CD4-positive, alpha-beta T cell treated with Interleukin-6 at 100 ng/mL for 8 hours (primary cell): ENCODE measurements around the gene CDK17.

Source experiments
- DNase-seq: peaks from one replicate; pipeline ENCODE4 v3.0.0-alpha.2; 2020; ENCODE audit warnings: mixed read lengths, low spot score

CDK17 gene

DNA sequence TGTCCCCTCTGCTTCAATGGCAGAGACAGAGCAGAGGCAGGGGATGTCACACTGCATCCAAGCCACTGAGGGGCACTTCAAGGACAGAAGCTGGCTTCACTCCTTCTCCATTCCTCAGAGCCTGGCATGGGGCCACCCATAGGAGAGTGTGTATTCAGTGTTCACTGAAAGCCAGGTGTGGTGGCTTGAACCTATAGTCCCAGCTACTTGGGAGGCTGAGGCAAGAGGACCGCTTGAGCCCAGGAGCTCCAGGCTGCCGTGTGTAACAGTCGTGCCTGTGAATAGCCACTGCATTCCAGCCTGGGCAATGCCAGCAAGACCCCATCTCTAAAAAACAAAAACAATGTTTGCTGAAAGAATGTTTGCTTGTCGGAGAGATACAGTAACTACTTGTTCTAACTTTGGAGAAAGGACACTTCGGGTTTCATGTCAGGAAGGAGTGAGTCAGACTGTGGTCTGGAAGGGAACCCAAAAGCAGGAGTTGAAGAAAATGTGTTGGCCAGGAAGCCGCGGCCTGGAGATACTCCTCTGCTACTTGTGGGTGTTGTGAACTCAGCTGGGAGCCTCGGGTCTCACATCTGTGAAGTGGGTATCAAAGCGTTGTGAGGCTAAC is 162.7 kb downstream of the CDK17 start:
- peak; percentile 63 for DNase-seq

DNA sequence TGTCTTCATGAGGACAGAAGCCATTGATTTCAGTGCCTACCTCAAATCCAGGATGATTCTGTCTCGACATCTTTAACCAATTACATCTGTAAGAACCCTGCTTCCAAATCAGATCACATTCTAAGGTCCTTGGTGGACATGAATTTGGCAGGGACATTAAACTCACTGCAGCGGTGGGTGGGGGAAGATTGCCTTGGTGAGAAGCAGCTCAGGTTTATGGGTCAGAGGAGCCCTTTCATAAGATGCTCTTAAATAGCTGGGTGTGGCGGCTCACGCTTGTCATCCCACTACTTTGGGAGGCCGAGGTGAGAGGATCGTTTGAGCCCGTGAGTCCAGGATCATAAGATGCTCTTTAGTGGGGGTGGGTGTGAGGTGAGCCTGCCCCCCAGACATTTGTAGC is 163.2 kb downstream of the CDK17 start:
- no peak for DNase-seq

DNA sequence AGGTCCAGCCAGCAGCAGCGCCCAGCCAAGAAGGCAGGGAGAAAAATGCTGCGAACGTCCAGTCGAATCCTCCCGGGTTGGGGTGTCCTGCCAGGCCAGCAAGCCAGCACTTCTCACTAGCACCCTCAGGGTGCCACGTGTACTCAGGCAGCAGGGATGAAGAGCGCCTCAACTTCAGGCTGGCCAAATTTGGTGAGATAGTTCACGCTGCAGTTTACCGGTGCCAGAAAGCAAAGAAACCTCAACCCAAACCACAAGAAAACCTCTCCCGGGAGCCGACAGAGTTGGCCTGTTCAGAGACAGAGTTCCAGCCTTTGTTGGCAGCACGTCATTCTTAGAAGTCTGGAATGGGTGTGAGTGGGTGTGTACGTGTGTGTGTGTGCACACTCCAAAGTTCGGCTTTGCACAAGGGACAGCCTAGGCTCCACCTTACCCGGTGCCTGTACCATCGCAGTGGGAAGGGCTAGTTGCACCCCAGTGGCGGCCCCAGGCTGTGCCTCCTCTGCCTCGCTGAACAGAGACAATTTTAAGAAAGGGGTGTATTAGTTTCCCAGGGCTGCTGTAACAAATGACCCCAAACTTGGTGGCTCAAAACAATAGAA is 163.9 kb downstream of the CDK17 start:
- DNase-seq: peak; percentile 19

DNA sequence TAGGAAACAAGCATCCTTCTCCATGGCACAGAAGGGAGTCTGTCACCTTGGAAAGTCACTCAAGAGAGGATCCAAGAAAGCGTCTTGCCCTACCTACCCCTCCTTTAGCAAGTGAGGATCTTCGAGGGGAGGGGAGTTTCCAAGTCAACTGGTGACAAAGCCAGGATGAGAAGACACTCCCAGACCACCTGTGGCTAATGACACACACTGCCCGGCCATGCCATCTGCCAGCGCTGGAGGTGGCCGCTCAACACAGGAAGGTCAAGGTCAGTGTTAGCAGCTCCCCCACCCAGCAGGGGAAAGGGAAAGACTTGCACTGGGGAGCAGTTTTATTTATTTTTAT is 164.8 kb downstream of the CDK17 start:
- DNase-seq: no peak

DNA sequence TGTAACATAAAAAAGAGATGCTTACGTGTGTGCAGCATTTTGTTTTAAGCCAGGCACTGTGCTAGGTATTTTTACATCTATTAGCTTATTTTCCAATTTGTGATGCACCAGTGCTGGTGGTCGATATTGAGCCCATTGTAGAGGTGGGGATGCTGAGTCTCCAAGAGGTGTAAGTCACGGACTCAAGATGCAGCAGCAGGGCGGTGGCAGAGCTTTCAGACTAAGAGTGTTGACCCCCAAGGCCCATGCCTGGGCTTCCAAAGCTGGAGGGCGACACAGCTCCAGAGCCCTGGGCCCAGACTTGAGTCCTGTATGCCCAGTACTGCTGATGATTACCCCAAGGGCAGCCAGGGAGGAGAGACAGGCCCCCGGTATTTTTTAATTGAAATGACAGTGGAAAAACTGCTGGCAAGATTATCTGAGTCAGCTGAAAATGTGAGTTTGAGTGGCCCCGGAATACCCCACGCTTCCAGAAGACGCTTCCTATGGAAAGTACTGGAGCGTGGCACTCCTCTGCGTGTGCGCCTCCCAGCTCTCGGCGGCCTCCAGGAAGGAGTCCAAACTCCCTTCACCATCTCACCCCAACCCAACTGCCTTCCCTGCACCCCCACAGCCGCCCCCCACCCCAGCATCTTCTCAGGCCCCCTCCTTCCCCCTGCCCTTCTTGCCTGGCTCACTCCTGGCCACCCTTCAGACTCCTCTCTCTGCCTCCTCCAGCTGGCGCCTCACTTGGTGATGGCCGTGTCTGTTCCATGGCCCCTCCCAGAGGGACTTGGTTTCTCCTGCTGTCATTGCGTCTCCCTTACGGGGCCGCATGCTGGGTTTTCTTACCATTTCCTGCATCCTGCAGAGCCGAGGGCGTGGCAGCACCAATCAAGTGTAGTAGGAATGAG is 165.4 kb downstream of the CDK17 start:
- no peak for DNase-seq

DNA sequence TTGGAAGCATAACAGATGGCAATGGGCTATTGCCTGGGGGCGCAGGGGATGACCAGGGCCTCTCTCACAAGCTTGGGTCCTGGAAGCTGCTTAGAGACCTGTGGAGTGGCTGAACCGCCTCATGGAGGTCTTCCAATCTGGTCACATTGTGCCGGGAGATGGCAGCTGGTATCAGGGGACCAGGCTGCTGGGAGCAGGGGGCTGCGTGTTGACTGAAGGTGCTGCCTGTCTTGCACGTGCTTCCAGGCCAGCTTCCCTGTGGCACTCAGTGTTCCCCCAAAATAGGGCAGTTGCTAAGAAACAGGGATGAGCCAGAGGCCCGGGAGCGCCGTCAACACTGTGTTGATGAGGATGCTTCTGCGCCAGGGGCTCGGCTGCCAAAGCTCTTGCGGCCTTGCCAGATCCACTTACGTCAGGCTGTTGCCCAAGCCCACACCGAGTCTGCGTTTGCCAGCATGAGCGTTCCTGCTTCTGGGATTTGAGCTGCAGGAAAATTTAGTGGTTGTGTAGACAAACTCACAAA is 166.2 kb downstream of the CDK17 start:
- DNase-seq: no peak

DNA sequence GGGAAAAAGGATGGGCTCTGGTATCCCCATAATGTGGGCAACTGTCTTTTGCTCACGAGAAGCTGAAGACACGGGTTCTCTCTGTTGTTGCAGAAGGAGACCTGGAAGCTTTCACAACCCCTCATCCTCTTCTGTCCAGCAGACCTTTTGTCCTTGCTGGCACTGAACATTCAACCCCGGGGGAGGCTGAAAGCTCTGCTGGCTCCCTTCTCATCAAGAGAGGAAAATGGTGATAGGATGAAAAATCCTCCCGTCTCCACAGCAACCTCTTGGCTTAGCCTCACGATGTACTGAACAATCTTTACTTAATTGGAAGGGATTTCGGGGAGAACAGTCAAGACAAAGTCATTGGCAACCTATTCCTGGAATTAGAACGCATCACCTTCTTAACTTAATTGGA is 167.1 kb downstream of the CDK17 start:
- no peak for DNase-seq

DNA sequence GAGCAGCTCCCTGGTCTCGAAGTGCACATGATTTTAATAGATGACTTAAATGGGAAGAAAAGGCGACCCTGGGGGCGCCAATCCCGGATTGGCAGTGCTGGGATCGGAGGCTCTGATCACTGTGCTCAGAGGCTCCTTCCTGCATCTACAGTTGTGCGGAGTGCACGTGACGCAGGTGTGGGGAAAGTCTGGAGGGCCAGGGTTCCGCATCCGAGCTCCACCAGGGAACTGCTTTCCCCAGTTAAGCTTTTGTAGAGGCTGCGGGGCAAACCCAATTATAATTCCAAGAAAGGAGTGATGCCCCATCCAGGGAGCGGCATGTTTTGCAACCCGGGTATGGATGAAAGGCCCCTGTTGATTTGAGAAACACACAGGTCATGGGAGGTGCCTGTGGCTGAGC is 169.6 kb downstream of the CDK17 start:
- no peak for DNase-seq

DNA sequence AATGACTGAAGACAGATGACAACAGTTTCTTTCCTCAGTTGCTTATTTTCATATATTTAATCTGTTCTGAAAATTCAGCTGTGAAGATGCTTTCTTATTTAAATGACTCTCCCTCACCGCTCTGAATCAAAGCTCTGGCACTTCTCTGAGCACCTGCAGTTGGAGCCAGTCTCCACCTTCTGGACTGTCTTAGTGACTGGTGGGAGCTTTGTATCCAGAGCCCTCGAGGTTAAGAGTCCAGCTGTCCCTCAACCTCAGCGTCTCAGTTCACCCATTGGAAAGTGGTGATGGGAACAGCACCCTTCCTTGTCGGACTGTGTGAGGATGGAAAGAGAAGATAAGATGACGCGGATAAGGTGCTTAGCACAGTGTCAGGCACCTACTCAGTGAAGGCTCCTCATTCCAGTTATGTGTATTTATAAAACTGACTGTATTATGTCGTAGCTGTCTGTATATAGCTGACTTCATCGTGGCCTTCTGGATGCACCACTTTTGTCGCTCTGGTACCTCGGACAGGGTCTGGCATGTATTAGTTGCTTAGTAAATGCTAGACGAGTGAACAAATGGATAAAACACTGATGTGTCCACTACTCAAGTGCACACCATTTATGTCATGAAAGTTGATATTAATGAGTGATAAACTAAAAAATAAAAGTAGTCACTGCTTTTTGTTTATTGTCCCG is 171.5 kb downstream of the CDK17 start:
- DNase-seq: no peak
